Hindlimb muscle (tissue), 1 donor: Measurements from ENCODE around the gene RNF213. TPM values are rescaled to one million over a fixed set of nuclear protein-coding genes. Genes with fewer than 3 reads are reported as not detected.
"Not testable (repeated sequence)": the region's sequence is repeated elsewhere in the genome, so short reads cannot be mapped to it uniquely, and the experiment has no call there.

ENCODE experiments used
- DNase-seq: peaks from one replicate; pipeline ENCODE4 v3.0.0-alpha.2; 2013
- polyA plus RNA-seq: library from polyadenylated mRNA; unstranded; fragments of 120-200 nt; gene quantifications from one replicate; pipeline ENCODE4 v1.2.1, GENCODE V29; 2013; ENCODE audit not compliant: insufficient read length

RNF213 gene
- polyA plus RNA-seq, 1 donor = 40.0 TPM

- DNase-seq = no peak
These were observed 34.9 kb downstream of the RNF213 start for GRCh38 chr17:80295559-80295958.

GRCh38 chr17:80296221-80296620, 35.6 kb downstream of the RNF213 start:
- DNase-seq = no peak

DNA sequence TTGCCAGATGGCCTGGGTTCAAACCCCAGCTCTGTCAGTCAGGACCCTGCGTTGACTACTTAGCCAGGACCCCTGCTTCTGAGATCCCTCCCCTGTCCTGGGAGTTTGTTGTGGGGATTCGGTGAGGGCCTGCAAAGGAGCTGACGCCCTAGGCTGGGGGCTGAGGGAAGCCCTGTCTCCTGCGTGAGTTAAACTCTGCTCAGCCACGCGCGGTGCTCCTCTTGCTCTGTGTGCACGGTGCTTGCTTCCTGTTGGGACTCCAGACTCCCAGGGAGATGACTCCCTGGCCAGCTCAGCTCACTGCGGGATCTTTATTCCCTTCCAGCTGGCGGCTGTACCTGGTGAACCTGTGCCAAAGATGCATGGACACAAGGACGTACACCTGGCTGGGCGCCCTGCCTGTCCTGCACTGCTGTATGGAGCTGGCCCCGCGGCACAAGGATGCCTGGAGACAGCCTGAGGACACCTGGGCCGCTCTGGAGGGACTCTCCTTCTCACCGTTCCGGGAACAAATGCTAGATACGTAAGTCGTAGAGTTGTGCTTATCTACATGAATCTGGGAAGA, 37.4 kb downstream of the RNF213 start:
- DNase-seq = no peak

GRCh38 chr17:80299350-80300100, 38.9 kb downstream of the RNF213 start:
- not testable (repeated sequence) for DNase-seq

- not testable (repeated sequence) for DNase-seq
These were observed 40.1 kb downstream of the RNF213 start for GRCh38 chr17:80300756-80301155.

DNA sequence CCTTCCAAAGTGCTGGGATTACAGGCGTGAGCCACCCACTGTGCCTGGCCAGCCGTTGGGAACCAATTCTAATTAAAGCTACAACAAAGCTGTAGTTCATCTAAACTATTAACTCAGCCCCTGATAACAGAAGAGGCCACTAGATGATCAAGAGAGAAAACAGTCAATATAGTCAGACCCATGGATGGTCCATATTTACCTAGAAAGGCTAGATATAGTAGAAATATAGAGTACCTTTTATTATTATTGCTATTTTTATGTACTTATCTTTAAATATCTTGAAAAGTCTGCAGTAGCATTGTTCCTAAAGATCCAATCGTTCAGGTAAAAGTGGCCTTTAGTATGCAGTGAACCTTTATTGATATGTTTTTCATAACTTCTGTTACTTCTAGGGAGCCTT, 43.2 kb downstream of the RNF213 start:
- no peak for DNase-seq

DNA sequence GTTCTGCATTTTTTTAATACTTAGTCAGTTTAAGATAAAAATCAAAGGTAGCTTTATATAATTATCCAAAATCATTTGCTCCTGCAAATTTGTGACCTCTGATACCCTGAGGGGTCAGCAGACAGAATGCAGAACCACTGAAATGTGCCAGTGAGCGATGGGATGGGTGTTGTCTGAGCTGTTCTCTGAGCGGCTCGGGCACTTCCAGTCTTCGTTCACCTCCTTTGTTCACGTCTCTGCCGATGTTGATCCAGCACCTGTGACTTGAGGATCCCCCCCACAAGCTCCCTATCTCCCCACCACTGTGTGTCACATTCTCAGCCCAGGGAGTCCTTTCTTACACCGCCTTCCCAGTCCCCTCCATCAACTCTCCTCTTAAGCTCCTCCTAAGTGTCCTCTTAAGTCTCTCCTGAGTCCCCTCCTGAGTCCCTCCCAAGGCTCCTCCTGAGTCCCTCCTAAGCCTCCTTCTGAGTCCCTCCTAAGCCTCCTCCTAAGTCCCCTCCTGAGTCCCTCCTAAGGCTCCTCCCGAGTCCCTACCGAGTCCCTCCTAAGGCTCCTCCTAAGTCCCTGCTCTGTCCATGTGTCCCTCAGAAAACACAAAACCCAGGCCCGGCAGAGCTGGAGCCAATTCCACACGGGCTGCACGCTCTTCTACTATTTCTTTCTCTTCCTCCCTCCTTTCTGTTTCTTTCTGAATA, 47.5 kb downstream of the RNF213 start:
- no peak for DNase-seq

DNA sequence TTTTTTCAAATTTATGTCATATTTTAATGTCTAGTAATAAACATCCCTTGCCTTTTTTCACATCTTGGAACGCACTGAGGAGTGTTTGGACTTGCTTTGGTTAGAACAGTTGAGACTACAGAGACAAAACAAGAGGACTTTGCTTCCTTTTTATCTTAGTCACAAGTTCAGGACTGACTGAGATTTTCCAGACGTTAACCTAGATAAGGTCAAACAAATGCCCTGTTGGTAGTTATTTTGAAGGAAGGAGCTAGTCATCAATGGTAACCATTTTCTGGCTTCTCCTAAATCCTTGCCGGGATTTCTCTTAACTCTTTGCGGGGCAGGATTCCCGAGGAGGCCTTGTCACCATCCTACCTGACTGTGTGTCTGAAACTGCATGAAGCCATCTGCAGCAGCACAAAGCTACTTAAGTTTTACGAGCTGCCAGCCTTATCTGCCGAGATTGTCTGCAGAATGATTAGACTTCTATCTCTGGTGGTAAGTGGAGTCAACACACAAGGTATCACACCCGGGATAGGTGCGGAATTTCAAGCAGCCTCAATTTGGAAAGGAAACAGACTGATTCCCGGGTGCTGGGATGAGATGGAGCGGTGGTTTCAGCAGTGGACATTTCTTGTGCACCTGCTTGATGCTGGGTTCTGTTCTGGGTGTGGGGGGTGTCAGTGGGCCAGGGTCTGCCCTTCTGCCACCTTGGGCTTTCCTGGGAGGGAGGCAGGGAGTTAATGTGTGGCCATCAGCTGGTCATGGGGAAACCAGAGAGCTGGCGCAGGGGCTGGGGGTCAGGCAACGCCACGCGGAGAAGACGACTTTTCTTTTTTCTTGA, 48.3 kb downstream of the RNF213 start:
- DNase-seq = no peak

GRCh38 chr17:80311216-80311827, 50.7 kb downstream of the RNF213 start:
- DNase-seq = no peak

DNA sequence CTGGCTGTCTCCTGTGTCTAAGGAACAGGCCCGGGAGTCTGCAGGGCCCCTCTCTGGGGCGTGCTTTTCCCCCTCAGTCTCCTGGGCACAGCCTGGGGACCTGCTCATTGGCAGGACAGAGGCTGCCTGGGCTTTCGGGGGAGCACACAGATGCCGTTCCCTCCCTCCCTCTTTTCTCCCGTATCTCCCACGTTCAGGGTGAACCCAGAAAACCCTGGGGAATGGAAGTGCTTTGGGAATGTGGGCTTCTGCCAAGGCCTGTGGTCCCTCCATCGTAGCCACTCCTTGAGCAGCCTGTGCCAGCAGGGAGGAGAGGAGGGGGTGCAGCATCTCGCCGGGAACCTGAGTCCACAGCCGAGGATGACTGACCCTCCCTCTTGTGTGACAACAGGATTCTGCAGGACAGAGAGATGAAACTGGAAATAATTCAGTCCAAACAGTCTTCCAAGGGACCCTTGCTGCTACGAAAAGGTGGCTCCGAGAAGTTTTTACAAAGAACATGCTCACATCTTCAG, 52.0 kb downstream of the RNF213 start:
- no peak for DNase-seq

DNA sequence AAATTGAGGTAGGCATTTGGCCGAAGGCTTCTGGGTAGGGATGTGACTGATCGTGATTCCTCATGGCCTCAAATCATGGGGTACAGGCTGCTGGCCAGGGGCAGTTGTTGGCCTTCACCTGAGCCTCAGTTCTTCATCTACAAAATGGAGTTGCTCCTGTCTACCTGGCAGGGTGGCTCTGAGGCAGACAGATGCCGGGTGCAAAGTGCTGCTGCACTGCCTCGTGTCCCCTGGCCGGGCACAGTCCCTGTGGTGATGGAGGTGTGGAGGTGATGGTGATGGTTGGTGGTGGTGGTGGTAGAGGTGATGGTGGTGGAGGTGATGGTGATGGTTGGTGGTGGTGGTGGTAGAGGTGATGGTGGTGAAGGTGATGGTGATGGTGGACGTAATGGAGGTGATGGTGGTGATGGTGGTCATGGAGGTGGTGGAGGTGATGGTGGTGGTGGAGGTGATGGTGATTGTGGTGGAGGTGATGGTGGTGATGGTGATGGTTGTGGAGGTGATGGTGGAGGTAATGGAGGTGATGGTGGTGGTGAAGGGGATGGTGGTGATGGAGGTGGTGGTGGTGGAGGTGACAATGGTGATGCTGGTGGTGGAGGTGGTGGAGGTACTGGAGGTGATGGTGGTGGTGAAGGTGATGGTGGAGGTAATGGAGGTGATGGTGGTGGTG, 52.6 kb downstream of the RNF213 start:
- DNase-seq = no peak

DNA sequence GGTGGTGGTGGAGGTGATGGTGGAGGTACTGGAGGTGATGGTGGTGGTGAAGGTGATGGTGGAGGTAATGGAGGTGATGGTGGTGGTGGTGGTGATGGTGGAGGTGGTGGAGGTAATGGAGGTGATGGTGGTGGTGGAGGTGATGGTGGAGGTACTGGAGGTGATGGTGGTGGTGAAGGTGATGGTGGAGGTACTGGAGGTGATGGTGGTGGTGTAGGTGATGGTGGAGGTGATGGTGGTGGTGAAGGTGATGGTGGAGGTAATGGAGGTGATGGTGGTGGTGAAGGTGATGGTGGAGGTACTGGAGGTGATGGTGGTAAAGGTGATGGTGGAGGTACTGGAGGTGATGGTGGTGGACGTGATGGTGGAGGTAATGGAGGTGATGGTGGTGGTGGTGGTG, 53.3 kb downstream of the RNF213 start:
- not testable (repeated sequence) for DNase-seq

GRCh38 chr17:80315517-80316182, 55.0 kb downstream of the RNF213 start:
- no peak for DNase-seq

DNA sequence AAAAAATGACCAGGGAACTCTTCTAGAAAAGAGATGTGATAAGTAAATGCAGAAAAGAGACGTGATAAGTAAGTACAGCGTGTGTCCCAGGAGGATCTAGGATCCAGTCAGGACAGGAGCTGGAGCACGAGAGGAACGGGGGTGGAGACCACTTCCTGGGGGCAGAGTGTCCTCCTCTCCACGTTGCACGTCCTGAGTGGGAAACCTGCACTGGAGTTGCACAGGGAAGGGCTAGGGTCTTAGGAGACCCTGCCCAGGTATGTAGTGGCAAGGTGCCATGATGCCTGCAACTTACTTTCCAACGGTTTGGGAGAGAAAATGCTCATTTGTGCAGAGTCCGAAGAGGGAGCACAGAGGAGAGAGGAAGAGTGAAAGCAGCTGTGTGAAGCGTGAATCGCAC, 55.8 kb downstream of the RNF213 start:
- DNase-seq = no peak

DNA sequence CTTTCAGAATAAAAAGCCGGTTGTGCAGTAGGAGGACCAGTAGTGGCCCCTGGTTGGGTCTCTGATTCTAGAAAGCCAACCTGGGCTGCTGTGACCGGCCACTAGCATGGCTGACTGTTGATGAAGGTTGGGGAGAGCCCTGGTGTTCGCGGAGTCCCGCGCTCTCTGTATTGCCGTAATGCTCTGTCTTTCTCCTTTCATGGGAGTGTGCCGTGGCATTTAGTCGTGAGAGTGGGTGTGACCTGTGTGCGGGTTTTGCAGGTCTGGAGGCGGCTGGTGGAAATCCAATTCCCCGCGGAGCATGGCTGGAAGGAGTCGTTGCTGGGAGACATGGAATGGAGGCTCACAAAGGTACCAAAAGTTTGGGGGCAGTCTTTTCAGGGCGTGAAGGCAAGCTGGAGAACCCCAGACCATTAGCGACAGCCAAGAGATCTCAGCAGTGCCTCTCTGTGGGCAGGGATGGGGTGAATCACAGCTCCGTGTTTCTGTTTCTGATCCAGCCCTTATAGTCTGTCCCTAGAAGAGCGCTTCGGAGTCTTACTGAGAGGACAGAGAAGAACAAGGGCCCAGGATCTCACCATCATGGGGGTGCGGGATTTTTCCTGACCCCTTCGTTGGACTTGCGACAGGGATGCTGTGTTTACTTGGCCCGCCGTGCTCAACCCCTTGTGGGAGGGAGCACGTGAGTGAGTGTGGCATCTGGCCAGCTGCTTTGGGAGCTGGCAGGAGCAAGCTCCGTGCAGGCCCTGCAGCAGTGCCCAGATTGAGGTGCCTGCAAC, 56.5 kb downstream of the RNF213 start:
- DNase-seq = no peak

DNA sequence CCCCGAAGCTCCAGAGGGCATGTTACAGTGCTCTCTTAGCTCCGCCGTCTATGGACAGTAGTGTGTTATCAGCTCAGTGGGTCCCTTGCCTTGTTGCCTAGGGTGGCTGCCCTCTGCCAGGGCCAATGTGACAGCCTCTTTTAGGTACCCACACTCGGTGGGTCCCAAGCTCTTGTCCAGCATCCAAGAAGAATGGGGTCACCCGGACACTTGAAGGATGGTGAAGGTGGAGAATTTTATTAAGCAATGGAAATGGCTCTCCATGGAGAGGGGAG, 57.0 kb downstream of the RNF213 start:
- DNase-seq = no peak

GRCh38 chr17:80318166-80318565, 57.5 kb downstream of the RNF213 start:
- no peak for DNase-seq

- no peak for DNase-seq
These were observed 58.8 kb downstream of the RNF213 start for GRCh38 chr17:80319262-80319998.

DNA sequence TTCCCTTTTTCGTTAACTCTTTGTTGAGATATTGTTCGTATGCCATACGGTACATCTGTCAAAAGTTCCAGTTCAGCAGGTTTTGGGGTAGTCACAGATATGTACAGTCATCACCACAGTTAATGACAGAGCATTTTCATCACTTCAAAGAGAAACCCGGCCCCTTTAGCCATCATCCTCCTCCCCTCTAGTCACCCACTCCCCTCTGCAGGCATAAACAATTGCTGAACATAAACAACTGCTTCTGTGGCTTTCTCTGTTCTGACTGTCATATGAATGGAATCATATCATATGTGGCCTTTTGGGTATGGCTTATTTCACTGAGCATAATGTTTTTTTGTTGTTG, 59.3 kb downstream of the RNF213 start:
- DNase-seq = no peak

- no peak for DNase-seq
These were observed 59.8 kb downstream of the RNF213 start for GRCh38 chr17:80320496-80320895.
